ENCODE data around the gene TRIB2. TPM values are rescaled to one million over a fixed set of nuclear protein-coding genes. Genes with fewer than 3 reads are reported as not detected.

The TRIB2 gene
- total RNA-seq, 1 experiment from 2014 or later, result 34.8 TPM

DNA sequence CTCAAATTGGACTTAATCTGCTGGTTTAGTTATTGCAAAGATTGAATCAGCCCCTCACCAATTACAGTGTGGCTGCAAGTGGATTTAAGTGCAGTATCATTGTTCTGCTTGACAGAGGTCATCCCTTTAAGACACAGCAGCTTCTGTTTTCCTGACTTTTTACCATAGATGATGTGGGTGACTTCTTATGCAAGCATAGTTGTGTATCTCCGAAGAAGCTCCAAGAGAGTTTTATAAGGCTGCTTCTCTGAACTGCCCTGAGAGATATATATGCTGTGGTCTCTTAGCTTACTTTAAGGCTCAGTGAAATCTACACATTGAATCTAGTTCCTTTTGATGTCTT is 3.5 kb downstream of the TRIB2 start:
- DNase-seq (ENCODE audit: low spot score), result no peak

- no peak for DNase-seq (ENCODE audit: low spot score)
Measured at GRCh38 chr2:12720754-12721378, 4.1 kb downstream of the TRIB2 start.

GRCh38 chr2:12721566-12722446 is 5.1 kb downstream of the TRIB2 start:
- no peak for DNase-seq (ENCODE audit: low spot score)

- DNase-seq (ENCODE audit: low spot score), result no peak
Measured at GRCh38 chr2:12722447-12723316, 5.9 kb downstream of the TRIB2 start.

DNA sequence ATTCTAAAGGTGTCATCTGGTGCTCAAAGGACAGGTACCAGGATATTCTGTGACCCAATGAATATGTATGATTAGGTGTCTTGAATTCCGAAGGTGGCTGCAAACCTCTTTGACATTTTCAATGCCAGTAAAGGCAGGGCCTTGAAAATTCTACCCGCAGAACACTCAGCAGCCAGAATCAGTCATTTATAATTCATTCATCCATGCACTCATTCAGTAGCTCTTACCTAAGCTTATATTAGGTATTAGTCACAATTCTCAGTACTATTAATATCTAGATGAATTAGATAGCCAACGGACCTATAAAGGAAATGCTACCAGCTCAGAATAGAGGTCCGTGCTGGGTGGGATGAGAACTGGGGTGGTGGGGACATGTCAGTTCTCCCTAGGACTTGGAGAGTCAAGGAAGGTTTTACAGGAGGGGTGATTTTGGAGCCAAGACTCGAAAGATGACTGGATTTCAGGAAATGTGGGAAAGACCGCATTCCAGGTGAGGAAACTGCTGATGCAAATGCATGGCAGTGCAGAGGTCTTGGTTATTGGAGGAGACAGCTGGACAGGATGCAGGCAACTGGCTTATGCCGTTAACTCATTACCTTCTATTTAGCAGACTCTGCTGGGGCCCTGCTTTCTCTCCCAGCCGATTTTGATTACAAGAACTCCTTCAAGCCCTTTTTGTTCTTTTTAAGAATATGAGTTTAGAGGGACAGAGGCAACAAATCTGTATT is 7.2 kb downstream of the TRIB2 start:
- DNase-seq (ENCODE audit: low spot score), result no peak

DNA sequence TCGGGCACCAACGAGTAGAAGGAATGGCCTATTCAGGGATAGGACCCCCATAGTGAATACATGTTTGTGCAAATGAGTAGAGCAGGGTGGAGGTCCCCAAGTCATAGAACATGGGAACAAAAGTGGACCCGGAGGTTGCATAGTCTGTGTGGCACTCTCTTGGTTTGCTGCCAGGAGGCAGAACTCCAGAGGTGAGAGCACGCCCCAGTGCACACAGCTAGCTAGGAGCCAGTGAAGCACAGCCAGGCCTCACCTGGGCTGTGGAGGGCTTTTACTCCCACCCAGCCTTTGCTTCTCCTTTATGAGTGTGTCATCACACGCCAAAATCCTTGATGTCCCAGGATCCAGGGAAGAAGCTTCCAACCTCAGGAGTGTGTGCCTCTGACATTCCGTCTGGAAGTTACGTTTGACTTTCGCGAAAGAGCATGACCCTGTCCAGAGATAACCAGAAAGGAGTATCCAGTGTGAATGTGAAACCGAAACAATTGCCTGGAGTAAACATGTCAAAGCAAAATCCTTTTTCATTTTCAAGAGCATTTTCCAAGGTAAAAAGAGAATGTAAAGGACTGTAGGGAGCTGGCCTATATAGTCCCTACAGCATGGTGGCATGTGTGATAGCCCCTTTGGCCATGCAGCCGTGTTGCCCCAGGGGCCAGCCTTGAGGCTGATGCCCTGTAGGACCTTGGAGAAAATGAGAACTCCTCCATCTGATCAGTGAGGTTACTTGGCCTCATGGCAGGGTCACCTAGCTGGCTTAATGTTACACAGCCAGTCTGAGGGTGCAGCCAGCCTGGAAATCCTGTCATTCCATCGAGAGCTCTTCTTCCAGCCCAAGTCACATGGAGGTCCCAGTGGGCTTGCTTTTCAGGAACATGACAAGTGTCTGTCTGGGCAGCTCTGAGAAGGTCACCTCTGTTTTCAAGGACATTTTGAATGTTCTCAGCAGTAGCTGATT is 8.8 kb downstream of the TRIB2 start:
- DNase-seq (ENCODE audit: low spot score), result no peak

- DNase-seq (ENCODE audit: low spot score), result no peak
Measured at GRCh38 chr2:12726271-12726670, 9.5 kb downstream of the TRIB2 start.

DNA sequence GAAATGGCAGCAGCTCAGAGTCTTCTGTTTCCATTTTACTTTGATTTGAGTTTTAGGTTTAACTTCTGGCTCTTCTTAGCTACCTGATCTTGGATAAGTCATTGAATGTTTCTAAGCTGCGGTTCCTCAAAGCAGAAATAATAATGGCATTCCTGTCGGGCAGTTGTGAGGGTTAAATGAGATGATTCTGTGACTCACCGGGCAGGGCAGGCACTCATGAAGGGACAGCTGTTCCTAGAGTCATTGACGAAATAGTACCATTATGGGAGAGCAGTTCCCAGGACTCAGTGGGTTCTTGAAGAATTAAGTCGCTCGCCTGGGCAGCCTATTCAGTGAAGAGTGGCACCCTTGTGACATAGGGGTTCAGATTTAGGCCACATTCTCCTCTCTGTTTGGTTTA is 10.3 kb downstream of the TRIB2 start:
- DNase-seq (ENCODE audit: low spot score), result no peak

DNA sequence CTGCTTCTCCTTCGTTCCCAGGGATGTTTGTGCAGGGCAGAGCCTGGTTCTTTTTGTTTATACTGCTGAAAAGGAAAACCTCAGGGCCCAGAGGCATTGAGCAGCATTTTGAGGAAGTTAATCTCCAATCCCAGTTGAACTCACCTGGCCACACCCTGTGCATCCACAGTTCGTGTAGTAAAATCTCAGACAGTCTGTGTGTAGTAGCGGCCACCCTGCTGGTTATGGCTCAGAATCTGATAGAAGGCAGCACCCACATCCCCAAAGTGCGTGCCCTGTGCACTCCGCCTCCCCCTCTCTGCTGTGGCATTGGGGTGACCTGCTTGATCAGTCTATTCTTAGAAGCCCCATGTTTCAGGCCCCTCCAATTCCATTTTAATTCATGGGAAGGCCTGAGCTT is 10.9 kb downstream of the TRIB2 start:
- DNase-seq (ENCODE audit: low spot score), result no peak

DNA sequence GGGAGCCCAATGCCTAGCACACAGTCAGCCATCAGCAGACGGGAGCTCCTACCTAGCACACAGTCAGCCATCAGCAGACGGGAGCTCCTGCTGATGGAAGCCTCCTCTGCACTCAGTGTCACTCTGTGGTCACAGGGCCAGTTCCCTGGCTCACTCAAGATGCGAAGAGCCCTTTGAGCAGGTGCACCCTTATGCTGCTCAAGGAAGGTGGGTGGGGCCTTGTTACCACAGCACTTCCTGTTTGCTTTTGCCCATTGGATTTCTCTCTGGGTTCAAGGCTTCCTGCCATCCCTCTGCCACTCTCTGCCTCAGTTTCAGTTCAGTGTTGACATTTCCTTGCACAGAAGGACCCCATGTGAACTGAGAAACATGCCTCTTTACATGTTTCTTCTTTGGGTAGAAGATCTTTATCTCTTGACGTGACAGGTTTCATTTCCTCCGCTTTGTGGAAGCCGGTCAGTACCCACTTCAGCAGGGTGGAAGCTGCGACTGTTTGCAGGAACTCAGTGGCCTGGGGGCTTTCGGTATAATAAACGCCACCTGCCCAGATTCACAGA is 11.6 kb downstream of the TRIB2 start:
- DNase-seq (ENCODE audit: low spot score), result no peak

GRCh38 chr2:12730265-12730664 is 13.5 kb downstream of the TRIB2 start:
- DNase-seq (ENCODE audit: low spot score), result no peak

- DNase-seq (ENCODE audit: low spot score), result no peak
Measured at GRCh38 chr2:12731701-12732280, 15.1 kb downstream of the TRIB2 start.

GRCh38 chr2:12732651-12733050 is 15.9 kb downstream of the TRIB2 start:
- DNase-seq (ENCODE audit: low spot score), result no peak

DNA sequence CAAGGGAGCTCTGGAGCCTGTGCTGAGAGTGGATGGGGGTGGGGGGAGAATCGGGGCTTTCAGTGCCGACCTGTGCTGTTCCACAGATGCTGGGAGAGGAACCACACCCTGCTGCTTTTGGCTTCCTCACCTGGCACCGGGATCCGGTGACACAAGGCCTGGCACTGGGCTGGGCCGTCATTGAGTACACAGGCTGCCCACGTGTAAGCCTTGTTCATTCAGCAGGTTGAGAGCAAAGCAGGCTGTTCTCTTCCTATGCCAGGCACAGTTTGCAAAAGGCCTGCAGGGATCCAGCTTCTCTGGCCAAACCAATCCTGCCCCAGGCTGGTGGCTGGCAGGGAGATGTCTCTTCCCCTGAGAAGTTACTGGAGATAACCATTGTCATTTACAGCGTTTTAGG is 17.1 kb downstream of the TRIB2 start:
- no peak for DNase-seq (ENCODE audit: low spot score)

GRCh38 chr2:12734914-12735654 is 18.3 kb downstream of the TRIB2 start:
- DNase-seq (ENCODE audit: low spot score), result no peak

DNA sequence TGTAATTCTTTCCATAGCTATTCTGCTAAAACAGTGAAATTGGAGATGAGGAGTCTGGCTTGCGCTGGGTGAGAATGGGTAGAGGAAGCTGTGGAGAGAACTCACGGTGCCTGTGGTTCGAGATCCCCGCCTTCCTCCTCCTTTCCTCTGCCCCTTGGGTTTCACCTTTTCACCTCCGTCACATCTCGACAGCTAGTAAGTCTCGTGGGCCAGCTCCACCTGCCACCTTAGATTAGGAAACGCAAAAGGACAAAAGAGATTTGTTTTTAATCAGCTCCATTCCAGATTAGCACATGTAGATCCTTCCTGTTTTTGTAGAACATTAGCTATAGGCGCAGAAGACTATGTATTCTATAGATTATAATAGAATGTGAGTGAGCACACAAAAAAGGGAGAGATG is 20.6 kb downstream of the TRIB2 start:
- no peak for DNase-seq (ENCODE audit: low spot score)

- DNase-seq (ENCODE audit: low spot score), result no peak
Measured at GRCh38 chr2:12737738-12738485, 21.2 kb downstream of the TRIB2 start.

DNA sequence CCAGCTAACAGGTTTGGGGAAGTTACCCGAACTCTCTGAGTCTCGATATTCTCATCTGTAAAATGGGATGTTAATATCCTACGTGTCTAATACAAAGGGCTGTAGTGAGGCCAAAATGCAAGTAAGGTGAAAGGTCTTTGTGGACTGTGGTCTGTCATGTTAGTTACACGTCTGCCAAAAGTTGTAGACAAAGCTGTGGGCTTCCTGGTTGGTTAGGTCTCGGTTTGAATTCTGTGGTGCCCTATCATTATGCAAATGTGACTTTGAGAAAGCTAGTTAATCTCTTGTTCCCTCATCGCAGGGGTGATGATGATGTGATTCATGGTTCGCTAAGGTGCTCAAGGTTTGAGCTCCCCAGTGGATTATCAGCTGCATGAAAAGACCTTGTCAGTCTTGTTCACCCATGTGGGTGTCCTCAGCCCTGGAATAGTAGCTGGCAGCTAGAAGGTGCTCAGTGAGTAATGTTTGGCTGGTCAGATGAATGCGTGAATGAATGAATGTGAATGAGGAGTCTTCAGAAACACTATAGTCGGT is 23.1 kb downstream of the TRIB2 start:
- DNase-seq (ENCODE audit: low spot score), result no peak
